Rectal smooth muscle tissue (tissue), 1 donor: ENCODE results near the gene FAM78A.
A peak's percentile ranks its signal among the peaks of the same experiment; 100 is the strongest.

ENCODE experiments used
- H3K27ac ChIP-seq: one replicate; pipeline ENCODE4 v1.7.0; 2013; ENCODE audit warnings: low read depth, low read length, inconsistent platforms
- H3K27me3 ChIP-seq: one replicate; pipeline ENCODE4 v1.7.0; 2013; ENCODE audit warnings: low read length; ENCODE audit not compliant: control insufficient read depth, insufficient read depth
- H3K36me3 ChIP-seq: one replicate; pipeline ENCODE4 v1.7.0; 2013; ENCODE audit warnings: low read length; ENCODE audit not compliant: control insufficient read depth, insufficient read depth
- H3K4me1 ChIP-seq: one replicate; pipeline ENCODE4 v1.7.0; 2013; ENCODE audit warnings: low read length; ENCODE audit not compliant: control insufficient read depth, insufficient read depth
- H3K4me3 ChIP-seq: one replicate; pipeline ENCODE4 v1.7.0; 2013; ENCODE audit warnings: low read length
- H3K9ac ChIP-seq: one replicate; pipeline ENCODE4 v1.7.0; 2013; ENCODE audit warnings: low read length

The FAM78A gene

GRCh38 chr9:131284856-131285255 is 8.5 kb upstream of the FAM78A start:
- H3K27ac ChIP-seq, result no peak overlapping the region
- H3K4me3 ChIP-seq, result no peak overlapping the region
- H3K4me1 ChIP-seq, result peaks cover 2% of the 10 kb centered on the region
- no peaks in the 10 kb centered on the region for H3K36me3 ChIP-seq
- H3K27me3 ChIP-seq, result peaks cover 17% of the 10 kb centered on the region
- H3K9ac ChIP-seq, result no peak overlapping the region

- Histone ChIP-seq H3K4me3 (no peak overlapping the region), H3K27me3 (peaks cover 17% of the 10 kb centered on the region), H3K27ac (no peak overlapping the region), H3K4me1 (no peaks in the 10 kb centered on the region), H3K9ac (no peak overlapping the region), H3K36me3 (no peaks in the 10 kb centered on the region)
Measured at GRCh38 chr9:131282688-131283422, 6.5 kb upstream of the FAM78A start.

GRCh38 chr9:131282175-131282574 is 5.9 kb upstream of the FAM78A start:
- H3K27ac ChIP-seq, result no peak overlapping the region
- no peak overlapping the region for H3K9ac ChIP-seq
- no peaks in the 10 kb centered on the region for H3K36me3 ChIP-seq
- no peaks in the 10 kb centered on the region for H3K4me1 ChIP-seq
- H3K27me3 ChIP-seq, result peaks cover 17% of the 10 kb centered on the region
- no peak overlapping the region for H3K4me3 ChIP-seq

GRCh38 chr9:131281119-131281965 is 5.0 kb upstream of the FAM78A start:
- H3K9ac ChIP-seq, result no peak overlapping the region
- no peaks in the 10 kb centered on the region for H3K4me1 ChIP-seq
- no peak overlapping the region for H3K27ac ChIP-seq
- peaks cover 17% of the 10 kb centered on the region for H3K27me3 ChIP-seq
- no peaks in the 10 kb centered on the region for H3K36me3 ChIP-seq
- no peak overlapping the region for H3K4me3 ChIP-seq

GRCh38 chr9:131280660-131281059 is 4.3 kb upstream of the FAM78A start:
- Histone ChIP-seq H3K36me3 (no peaks in the 10 kb centered on the region), H3K4me1 (no peaks in the 10 kb centered on the region), H3K27me3 (peaks cover 17% of the 10 kb centered on the region), H3K27ac (no peak overlapping the region), H3K4me3 (no peak overlapping the region), H3K9ac (no peak overlapping the region)

- H3K4me1 ChIP-seq, result no peaks in the 10 kb centered on the region
- no peak overlapping the region for H3K9ac ChIP-seq
- no peak overlapping the region for H3K4me3 ChIP-seq
- H3K36me3 ChIP-seq, result no peaks in the 10 kb centered on the region
- H3K27ac ChIP-seq, result no peak overlapping the region
- H3K27me3 ChIP-seq, result peaks cover 17% of the 10 kb centered on the region
Measured at GRCh38 chr9:131279863-131280570, 3.7 kb upstream of the FAM78A start.

- peaks cover 21% of the 10 kb centered on the region for H3K27me3 ChIP-seq
- H3K9ac ChIP-seq, result no peak overlapping the region
- no peak overlapping the region for H3K4me3 ChIP-seq
- no peak overlapping the region for H3K27ac ChIP-seq
- no peaks in the 10 kb centered on the region for H3K36me3 ChIP-seq
- no peaks in the 10 kb centered on the region for H3K4me1 ChIP-seq
Measured at GRCh38 chr9:131279196-131279862, 3.0 kb upstream of the FAM78A start.

GRCh38 chr9:131278702-131279111 is 2.4 kb upstream of the FAM78A start:
- peaks cover 21% of the 10 kb centered on the region for H3K27me3 ChIP-seq
- no peaks in the 10 kb centered on the region for H3K4me1 ChIP-seq
- H3K4me3 ChIP-seq, result peak overlapping the region; percentile 2
- H3K36me3 ChIP-seq, result no peaks in the 10 kb centered on the region
- no peak overlapping the region for H3K9ac ChIP-seq
- H3K27ac ChIP-seq, result no peak overlapping the region

- no peak overlapping the region for H3K27ac ChIP-seq
- H3K4me3 ChIP-seq, result peak overlapping the region; percentile 50
- H3K27me3 ChIP-seq, result peaks cover 21% of the 10 kb centered on the region
- no peaks in the 10 kb centered on the region for H3K4me1 ChIP-seq
- no peaks in the 10 kb centered on the region for H3K36me3 ChIP-seq
- no peak overlapping the region for H3K9ac ChIP-seq
Measured at GRCh38 chr9:131277910-131278701, 1.8 kb upstream of the FAM78A start.

GRCh38 chr9:131277287-131277909 is 1.1 kb upstream of the FAM78A start:
- Histone ChIP-seq H3K27ac (no peak overlapping the region), H3K9ac (no peak overlapping the region), H3K36me3 (no peaks in the 10 kb centered on the region), H3K4me1 (no peaks in the 10 kb centered on the region), H3K27me3 (peaks cover 20% of the 10 kb centered on the region), H3K4me3 (peak overlapping the region; percentile 50)

- Histone ChIP-seq H3K36me3 (no peaks in the 10 kb centered on the region), H3K9ac (no peak overlapping the region), H3K27me3 (peaks cover 15% of the 10 kb centered on the region)
Measured at GRCh38 chr9:131276891-131277286, 579 bp upstream of the FAM78A start.

More at GRCh38 chr9:131276891-131277286, 579 bp upstream of the FAM78A start:
- no peak overlapping the region for H3K27ac ChIP-seq
- H3K4me3 ChIP-seq, result peak overlapping the region; percentile 50
- H3K4me1 ChIP-seq, result no peaks in the 10 kb centered on the region
